Measurements from ENCODE around the gene PIGQ. TPM values are rescaled to one million over a fixed set of nuclear protein-coding genes. Genes with fewer than 3 reads are reported as not detected.

Gene PIGQ
- total RNA-seq (10 to 100 TPM; 55.8 to 59.0 TPM), polyA plus RNA-seq (10 to 100 TPM in 1 of 3 donors, 1 to 10 TPM in 2; 8.8 to 13.4 (median 9.3) TPM), total RNA-seq (13.8 to 34.4 (median 29.5) reads per million in 6 experiments)

DNA sequence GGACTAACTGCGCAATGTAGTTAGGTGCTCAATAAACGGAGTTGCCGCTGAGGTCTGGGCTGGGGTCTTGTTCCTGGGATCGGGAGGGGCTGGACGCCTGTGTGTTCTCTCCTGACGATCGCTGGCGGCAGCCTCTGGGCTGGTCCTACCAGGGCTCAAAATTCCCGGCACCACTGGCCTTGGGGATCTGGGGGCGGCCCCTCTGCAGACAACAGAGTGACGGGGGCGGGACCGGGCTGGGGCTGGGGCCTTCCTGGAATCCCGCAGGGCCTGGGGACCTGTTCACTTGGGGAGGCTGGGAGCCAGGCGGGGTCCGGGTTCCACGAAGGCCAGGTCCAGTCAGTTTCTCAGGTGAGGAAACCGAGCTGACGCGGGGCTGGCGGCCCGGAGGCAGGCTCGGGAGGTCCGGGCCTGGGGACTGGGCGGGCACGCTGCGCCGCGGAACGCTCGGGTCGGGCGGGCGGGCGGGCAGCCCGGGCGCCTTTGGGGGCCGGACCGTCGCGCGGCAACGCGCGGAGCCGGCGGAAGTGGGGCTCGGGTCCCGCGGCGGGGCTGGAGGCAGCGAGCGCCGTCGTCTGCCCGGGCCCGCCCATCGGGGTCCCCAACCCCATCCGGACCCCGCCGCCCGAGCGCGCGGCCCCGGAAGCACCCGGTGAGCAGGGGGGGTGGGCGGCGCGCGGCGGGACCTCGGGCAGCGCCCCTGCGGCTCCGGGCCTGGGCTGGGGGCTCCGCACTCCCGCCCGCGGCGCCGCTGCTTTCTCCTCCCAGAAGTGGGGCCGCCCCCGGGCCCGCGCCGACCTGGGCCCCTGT lies at the start of gene PIGQ:
TSS of gene PIGQ (plus strand) at position 524 of the 810 bp plus-strand sequence. CDS start 4,107 bp downstream, outside the sequence.
- peak; percentile 74 to 75 for ATAC-seq
- POLR2A ChIA-PET: interaction anchor here (0.6 to 1.2 kb wide), 2 partner anchors 13 to 168 kb away, joined by 3 read pairs; partner anchors contain the start of gene DECR2

GRCh38 chr16:520847-521246 lies 48.9 kb upstream of the PIGQ start:
- Mint-ChIP-seq H3K9me3 (no peaks in the 10 kb centered on the region), H3K36me3 (peaks cover 0 to 2% (median 0%) of the 10 kb centered on the region in 3 donors), H3K27ac (no peak overlapping the region), H3K4me1 (peaks cover 3 to 10% (median 8%) of the 10 kb centered on the region in 4 donors), H3K27me3 (no peaks in the 10 kb centered on the region), H3K4me3 (no peak overlapping the region)
- POLR2A ChIA-PET: no interaction called here
- DNase-seq (no peak), ATAC-seq (no peak)

More for the DNA sequence above, at the start of gene PIGQ:
- Mint-ChIP-seq H3K27ac (peak within 1 kb of the TSS; percentile 85 to 98 (median 92)), H3K27me3 (no peaks in the 10 kb centered on the region), H3K4me1 (peaks cover 20 to 39% (median 35%) of the 10 kb centered on the region in 4 donors), H3K9me3 (peaks cover 0 to 2% (median 0%) of the 10 kb centered on the region in 9 donors), H3K36me3 (no peaks in the 10 kb centered on the region), H3K4me3 (peak within 1 kb of the TSS; percentile 81 to 93 (median 84))
- peak; percentile 46 to 81 (median 65) for DNase-seq

DNA sequence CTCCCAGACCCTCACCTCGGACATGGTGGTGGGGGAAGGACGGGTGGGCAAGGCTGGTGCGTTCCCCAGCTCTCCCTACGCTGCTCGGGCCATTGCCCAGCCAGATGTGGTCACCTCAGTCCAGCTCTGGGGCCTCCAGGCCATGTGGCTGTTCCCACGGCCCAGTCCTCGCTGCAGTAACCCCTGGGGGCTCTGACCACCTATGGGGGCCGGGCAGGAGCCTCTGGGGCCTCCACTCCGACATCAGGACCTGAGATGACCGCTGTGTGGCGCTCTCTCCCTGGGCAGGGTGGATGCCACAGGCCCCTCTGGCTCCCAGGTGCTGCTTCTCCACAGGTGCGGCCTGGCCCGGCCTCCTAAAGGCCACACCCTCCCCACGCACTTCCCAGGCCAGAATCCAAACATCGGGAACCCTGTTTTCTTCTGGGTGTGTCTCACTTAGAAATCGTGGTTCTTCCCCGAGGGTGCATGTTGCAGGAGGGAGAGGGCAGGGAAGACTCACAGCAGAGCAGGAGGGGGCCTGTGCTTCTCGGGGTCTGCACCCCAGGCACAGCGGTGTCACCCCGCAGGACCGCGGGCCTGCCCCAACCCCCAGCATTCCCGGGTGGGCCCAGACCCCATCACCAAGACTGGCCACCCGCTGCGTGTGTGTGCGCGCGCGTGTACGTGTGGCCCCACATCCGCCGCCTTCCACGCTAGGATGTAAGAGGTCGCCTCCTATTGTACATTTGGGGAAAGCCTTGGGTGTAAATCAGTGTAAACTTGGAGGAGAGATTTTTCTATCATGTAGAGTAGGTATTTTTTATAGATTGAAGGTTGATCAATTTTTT lies 48.2 kb upstream of the PIGQ start:
- no peaks in the 10 kb centered on the region for H3K9me3 Mint-ChIP-seq
- H3K27me3 Mint-ChIP-seq: no peaks in the 10 kb centered on the region
- no peak overlapping the region for H3K4me3 Mint-ChIP-seq
- no peak for ATAC-seq
- POLR2A ChIA-PET: no interaction called here
- H3K27ac Mint-ChIP-seq: no peak overlapping the region
- H3K36me3 Mint-ChIP-seq: no peaks in the 10 kb centered on the region
- DNase-seq: no peak
- peaks cover 4 to 18% (median 14%) of the 10 kb centered on the region in 4 donors for H3K4me1 Mint-ChIP-seq

DNA sequence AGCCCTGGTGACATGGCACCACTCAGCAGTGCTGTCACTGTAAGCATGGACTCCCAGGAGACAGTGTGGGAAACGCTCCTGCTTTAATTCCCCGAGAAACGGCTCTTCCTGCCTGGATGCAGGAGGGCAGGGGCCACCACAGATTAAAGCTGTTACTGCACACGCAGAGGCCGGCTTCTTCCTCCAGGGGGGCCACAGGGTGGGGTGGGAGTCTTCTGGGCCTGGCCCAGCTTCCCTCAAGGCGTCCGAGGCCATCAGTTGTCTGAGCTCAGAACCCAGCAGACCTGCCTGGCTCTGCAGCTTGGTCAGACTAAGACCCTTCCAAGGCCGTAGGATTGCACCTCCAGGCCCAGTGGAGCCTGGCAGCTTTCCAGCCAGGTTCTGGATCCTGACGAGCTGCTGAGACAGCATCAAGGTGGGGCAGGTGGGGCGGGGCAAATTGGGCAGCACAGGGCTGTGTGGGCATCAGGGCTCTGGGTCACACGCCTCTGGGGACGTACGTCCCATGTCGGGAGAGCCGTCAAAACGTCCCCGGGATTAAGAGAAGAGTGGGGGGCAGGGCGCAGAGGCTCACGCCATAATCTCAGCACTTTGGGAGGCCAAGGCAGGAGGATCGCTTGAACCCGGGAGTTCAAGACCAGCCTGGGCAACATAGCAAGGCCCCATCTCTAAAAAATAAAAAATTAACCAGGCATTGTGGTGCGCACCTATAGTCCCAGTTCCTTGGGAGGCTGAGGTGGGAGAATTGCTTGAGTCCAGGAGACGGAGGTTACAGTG lies 47.3 kb upstream of the PIGQ start:
- Mint-ChIP-seq H3K4me1 (peaks cover 5 to 19% (median 17%) of the 10 kb centered on the region in 4 donors), H3K27ac (peak overlapping the region in 2 of 10 donors; percentile 7 to 61), H3K9me3 (no peaks in the 10 kb centered on the region), H3K27me3 (no peaks in the 10 kb centered on the region), H3K36me3 (no peaks in the 10 kb centered on the region), H3K4me3 (peak overlapping the region in 2 of 10 donors; percentile 10 to 50)
- no peak for DNase-seq
- POLR2A ChIA-PET: no interaction called here
- ATAC-seq: no peak

- ATAC-seq (no peak), DNase-seq (no peak)
- H3K36me3 Mint-ChIP-seq: no peaks in the 10 kb centered on the region
- H3K4me1 Mint-ChIP-seq: peaks cover 5 to 19% (median 17%) of the 10 kb centered on the region in 4 donors
- no peaks in the 10 kb centered on the region for H3K9me3 Mint-ChIP-seq
- no peaks in the 10 kb centered on the region for H3K27me3 Mint-ChIP-seq
- POLR2A ChIA-PET: no interaction called here
- H3K27ac Mint-ChIP-seq: peak overlapping the region in 3 of 10 donors; percentile 7 to 61 (median 52)
- peak overlapping the region in 2 of 10 donors; percentile 24 to 50 for H3K4me3 Mint-ChIP-seq
These were observed 46.5 kb upstream of the PIGQ start for GRCh38 chr16:523097-523741.

DNA sequence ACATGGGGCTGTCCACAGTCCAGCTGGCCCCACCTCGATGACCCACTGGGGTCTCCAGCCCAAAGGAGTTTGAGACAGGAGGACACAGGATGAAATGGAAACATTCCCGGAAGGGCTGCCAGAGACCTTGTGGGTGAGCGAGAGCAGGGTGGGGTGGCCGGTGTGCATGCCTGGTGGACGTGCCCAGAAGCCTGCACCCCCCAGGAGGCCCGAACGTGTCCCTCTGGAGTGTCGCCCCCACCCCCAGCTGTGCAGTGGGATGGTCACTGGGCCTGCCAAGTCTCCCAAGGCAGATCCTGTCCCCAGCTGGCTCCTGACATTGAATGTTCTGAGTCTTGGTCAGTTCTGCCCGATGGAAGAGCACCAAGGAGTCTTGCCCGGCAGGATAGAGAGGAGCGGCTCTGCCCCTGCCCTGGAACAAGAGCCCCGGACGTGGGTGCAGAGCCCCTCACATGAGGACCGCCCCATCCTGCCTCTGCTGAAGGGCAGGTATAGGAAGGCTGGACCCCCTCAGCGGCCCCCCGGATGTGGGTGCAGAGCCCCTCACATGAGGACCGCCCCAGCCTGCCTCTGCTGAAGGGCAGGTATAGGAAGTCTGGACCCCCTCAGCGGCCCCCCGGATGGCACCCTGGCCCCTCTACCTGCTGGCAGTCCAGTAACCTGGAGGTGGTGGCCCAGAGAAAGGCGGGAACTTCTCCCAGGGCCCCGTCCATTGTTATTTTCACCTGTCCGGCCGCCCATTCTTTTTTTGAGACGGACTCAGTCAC lies 45.3 kb upstream of the PIGQ start:
- Mint-ChIP-seq H3K27me3 (no peaks in the 10 kb centered on the region), H3K27ac (peak overlapping the region in 3 of 10 donors; percentile 21 to 93 (median 24)), H3K4me3 (peak overlapping the region in 1 of 10 donors; percentile 51), H3K9me3 (no peaks in the 10 kb centered on the region), H3K4me1 (peaks cover 10 to 30% (median 26%) of the 10 kb centered on the region in 4 donors), H3K36me3 (no peaks in the 10 kb centered on the region)
- DNase-seq (no peak), ATAC-seq (no peak)
- POLR2A ChIA-PET: no interaction called here

GRCh38 chr16:525123-525519 lies 44.6 kb upstream of the PIGQ start:
- POLR2A ChIA-PET: no interaction called here
- peak overlapping the region in 8 of 10 donors; percentile 69 to 93 (median 74) for H3K27ac Mint-ChIP-seq
- no peak for DNase-seq
- no peak for ATAC-seq
- peaks cover 10 to 36% (median 29%) of the 10 kb centered on the region in 4 donors for H3K4me1 Mint-ChIP-seq
- no peaks in the 10 kb centered on the region for H3K36me3 Mint-ChIP-seq
- no peaks in the 10 kb centered on the region for H3K9me3 Mint-ChIP-seq
- peak overlapping the region in 8 of 10 donors; percentile 15 to 85 (median 81) for H3K4me3 Mint-ChIP-seq
- H3K27me3 Mint-ChIP-seq: no peaks in the 10 kb centered on the region

- ATAC-seq: no peak
- peak overlapping the region; percentile 57 to 85 (median 81) for H3K4me3 Mint-ChIP-seq
- H3K9me3 Mint-ChIP-seq: no peaks in the 10 kb centered on the region
- peak in 1 of 10 donors; percentile 21 for DNase-seq
- peaks cover 12 to 38% (median 31%) of the 10 kb centered on the region in 4 donors for H3K4me1 Mint-ChIP-seq
- H3K36me3 Mint-ChIP-seq: no peaks in the 10 kb centered on the region
- H3K27ac Mint-ChIP-seq: peak overlapping the region in 9 of 10 donors; percentile 52 to 93 (median 74)
- H3K27me3 Mint-ChIP-seq: no peaks in the 10 kb centered on the region
- POLR2A ChIA-PET: no interaction called here
These were observed 44.1 kb upstream of the PIGQ start for GRCh38 chr16:525520-526180.

DNA sequence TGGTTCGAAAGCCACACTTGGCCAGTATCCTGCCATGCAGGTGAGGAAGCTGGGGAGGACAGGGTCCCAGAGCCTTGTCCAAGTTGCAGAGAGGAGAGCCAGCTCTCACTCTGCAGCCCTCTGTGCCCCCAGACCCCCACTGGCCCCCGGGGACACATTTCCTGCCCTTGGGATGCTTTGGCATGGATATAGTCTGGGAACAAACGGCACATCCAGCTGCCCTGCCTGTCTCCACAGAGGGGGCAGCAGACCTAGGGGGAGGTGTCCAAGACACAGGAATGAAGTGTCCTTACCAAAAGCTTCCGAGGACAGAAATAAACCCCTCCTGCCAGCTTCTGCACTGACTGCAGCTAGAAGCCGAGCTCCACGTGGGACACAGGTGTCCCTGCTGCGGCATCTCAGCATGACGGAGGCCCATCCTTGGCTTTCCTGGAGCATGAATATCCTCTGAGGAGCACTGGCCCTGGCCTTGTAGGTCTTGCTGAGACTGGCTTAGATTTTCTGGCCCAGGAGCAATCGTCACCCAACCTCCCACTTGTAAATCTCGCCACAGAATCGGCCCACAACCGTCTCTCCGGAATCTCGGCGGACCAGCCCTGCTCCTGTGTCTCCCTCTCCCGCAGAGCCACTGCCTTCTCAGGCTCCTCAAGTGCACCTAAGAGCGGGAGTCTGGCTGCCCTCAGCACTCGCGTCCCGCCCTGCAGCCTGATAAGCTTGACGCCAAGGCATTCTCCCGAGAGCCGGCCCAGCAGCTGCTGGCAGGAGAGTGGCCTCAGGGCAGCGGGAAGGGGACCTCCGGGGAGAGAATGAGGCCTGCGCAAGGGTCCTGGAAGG lies 43.4 kb upstream of the PIGQ start:
- no peaks in the 10 kb centered on the region for H3K36me3 Mint-ChIP-seq
- peak in 1 of 10 donors; percentile 24 for DNase-seq
- peaks cover 12 to 38% (median 32%) of the 10 kb centered on the region in 4 donors for H3K4me1 Mint-ChIP-seq
- POLR2A ChIA-PET: interaction anchor here (0.6 to 1.7 kb wide), 6 partner anchors 41 to 894 kb away, joined by 3 to 8 read pairs (median 4); partner anchors contain the start of genes DECR2, METTL26, NHLRC4 and PGAP6
- no peaks in the 10 kb centered on the region for H3K9me3 Mint-ChIP-seq
- ATAC-seq: peak in 1 of 2 donors; percentile 0
- H3K27me3 Mint-ChIP-seq: no peaks in the 10 kb centered on the region
- peak overlapping the region in 9 of 10 donors; percentile 77 to 94 (median 91) for H3K27ac Mint-ChIP-seq
- peak overlapping the region; percentile 73 to 87 (median 82) for H3K4me3 Mint-ChIP-seq
